Measurements from ENCODE around the gene ZNF714. TPM values are rescaled to one million over a fixed set of nuclear protein-coding genes. Genes with fewer than 3 reads are reported as not detected.
A peak's percentile ranks its signal among the peaks of the same experiment; 100 is the strongest.
"Not testable (repeated sequence)": the region's sequence is repeated elsewhere in the genome, so short reads cannot be mapped to it uniquely, and the experiment has no call there.

The ZNF714 gene
- total RNA-seq, 1 experiment from 2014 or later, result 44.9 TPM

DNA sequence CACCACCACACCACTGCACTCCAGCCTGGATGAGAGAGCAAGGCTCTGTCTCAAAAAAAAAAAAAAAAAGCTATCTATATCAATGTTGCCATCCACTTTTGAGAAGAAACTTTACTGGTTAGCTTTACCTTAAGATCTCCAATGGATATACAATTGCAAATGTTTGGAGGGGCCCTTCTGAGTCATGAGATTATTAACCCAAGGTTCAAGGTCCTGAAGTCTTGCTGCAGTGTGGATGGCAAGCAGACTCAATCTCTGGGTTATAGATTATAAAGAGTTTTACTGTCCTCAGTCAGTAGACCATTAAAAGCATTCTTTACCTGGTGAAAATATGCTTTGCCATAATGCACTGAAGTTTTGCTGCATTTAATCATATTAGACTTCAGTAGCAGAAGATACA lies 56.1 kb downstream of the ZNF714 start:
- Histone ChIP-seq H3K4me3 (ENCODE audit: low read length) (no peak overlapping the region), H3K9me3 (ENCODE audit: low read length) (no peaks in the 10 kb centered on the region), H3K79me2 (ENCODE audit: low read length) (peaks cover 13% of the 10 kb centered on the region), H3K27me3 (ENCODE audit: low read length) (no peaks in the 10 kb centered on the region), H2AFZ (ENCODE audit: low read length) (no peak overlapping the region), H3K4me1 (ENCODE audit: low read length) (peaks cover 11% of the 10 kb centered on the region), H3K9me2 (replicated peaks; ENCODE audit: insufficient read depth, low read length) (no peaks in the 10 kb centered on the region), H3K9ac (ENCODE audit: low read length) (no peak overlapping the region), H3K36me3 (ENCODE audit: insufficient read depth, low read length) (peaks cover under 1% of the 10 kb centered on the region), H3K4me2 (ENCODE audit: low read depth, low read length, poor library complexity, severe bottlenecking) (no peak overlapping the region), H3K27ac (ENCODE audit: low read length) (no peak overlapping the region), H4K20me1 (ENCODE audit: insufficient read depth, low read depth, low read length) (no peaks in the 10 kb centered on the region)
- DNase-seq, result no peak

DNA sequence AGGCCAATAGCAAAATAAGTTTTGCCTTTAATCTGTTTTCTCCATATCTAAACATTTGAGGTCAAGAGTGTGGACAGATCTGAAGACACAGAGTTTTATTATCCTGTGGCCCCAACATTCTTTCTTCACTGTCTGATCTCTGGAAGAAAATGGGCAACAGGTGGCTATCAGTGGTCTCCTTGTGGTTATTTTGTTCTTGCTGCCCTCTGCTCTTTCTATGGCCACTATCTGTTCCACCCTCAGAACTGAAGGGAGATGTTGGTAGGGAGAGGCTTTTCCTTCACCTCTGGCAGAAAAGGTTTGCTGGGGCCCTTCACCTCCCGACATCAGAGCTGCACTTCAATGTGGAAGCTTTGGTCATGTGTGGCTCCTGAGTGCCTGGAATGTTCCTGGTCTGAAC lies 59.0 kb downstream of the ZNF714 start:
- not testable (repeated sequence) for H3K9me3 ChIP-seq (ENCODE audit: low read length); H3K4me2 ChIP-seq (ENCODE audit: low read depth, low read length, poor library complexity, severe bottlenecking); H3K9me2 ChIP-seq (replicated peaks; ENCODE audit: insufficient read depth, low read length); H3K27ac ChIP-seq (ENCODE audit: low read length); H3K4me3 ChIP-seq (ENCODE audit: low read length); H4K20me1 ChIP-seq (ENCODE audit: insufficient read depth, low read depth, low read length); H3K9ac ChIP-seq (ENCODE audit: low read length); DNase-seq; H3K27me3 ChIP-seq (ENCODE audit: low read length)
- 0 out of 2 replicates have a peak overlapping the region, but pooled peaks have one; percentile 46 for H2AFZ ChIP-seq (ENCODE audit: low read length)
- peaks cover 12% of the 10 kb centered on the region for H3K4me1 ChIP-seq (ENCODE audit: low read length)
- H3K36me3 ChIP-seq (ENCODE audit: insufficient read depth, low read length), result peaks cover 27% of the 10 kb centered on the region
- peaks cover 38% of the 10 kb centered on the region for H3K79me2 ChIP-seq (ENCODE audit: low read length)

DNA sequence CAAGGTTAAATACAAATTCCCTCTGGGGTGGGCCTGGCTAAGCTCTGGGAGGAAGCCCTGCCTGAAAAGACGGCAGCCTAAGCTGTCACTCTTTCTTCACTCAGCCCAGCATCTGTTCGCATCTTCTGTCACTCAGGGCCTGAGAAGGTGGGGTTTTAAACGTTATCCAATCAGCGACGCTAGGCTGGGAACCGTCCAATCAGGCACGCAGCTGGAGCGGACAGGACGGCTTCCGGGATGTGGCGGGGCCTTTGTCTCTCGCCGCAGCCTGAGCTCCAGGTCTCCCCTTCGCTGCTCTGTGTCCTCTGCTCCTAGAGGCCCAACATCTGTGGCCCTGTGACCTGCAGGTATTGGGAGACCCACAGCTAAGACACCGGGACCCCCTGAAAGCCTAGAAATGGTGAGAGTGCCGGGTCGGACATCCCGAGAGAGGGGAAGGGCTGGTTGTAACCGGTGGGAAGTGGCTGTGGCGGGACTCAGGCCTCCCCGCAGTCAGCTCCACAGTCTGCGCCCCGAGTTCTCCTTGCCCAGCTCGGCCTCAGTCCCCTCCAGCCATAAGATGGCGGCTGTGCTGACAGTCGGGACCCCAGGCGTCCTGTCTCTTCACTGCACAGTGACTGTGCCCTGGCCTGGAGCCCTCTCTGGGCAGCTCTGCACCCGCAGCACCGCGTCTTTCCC lies 59.9 kb downstream of the ZNF714 start, which contains the start of gene ZNF431:
TSS of gene ZNF431 (plus strand) at position 254 of the 678 bp plus-strand sequence. CDS start at position 398, 144 bp downstream.
- Histone ChIP-seq H3K9me2 (replicated peaks; ENCODE audit: insufficient read depth, low read length) (no peaks in the 10 kb centered on the region), H2AFZ (ENCODE audit: low read length) (0 out of 2 replicates have a peak within 1 kb of the TSS, but pooled peaks have one; percentile 46), H3K9me3 (ENCODE audit: low read length) (0 out of 2 replicates have a peak, but pooled peaks cover under 1% of the 10 kb centered on the region), H3K4me1 (ENCODE audit: low read length) (peaks cover 12% of the 10 kb centered on the region), H3K9ac (ENCODE audit: low read length) (peak within 1 kb of the TSS; percentile 93), H4K20me1 (ENCODE audit: insufficient read depth, low read depth, low read length) (no peaks in the 10 kb centered on the region), H3K27ac (ENCODE audit: low read length) (peak within 1 kb of the TSS; percentile 35; the same call in 1 of the 2 replicates), H3K36me3 (ENCODE audit: insufficient read depth, low read length) (peaks cover 35% of the 10 kb centered on the region), H3K4me3 (ENCODE audit: low read length) (peak within 1 kb of the TSS; percentile 94), H3K4me2 (ENCODE audit: low read depth, low read length, poor library complexity, severe bottlenecking) (peak within 1 kb of the TSS; percentile 67), H3K79me2 (ENCODE audit: low read length) (peaks cover 46% of the 10 kb centered on the region), H3K27me3 (ENCODE audit: low read length) (no peaks in the 10 kb centered on the region)
- peak; percentile 99 for DNase-seq

DNA sequence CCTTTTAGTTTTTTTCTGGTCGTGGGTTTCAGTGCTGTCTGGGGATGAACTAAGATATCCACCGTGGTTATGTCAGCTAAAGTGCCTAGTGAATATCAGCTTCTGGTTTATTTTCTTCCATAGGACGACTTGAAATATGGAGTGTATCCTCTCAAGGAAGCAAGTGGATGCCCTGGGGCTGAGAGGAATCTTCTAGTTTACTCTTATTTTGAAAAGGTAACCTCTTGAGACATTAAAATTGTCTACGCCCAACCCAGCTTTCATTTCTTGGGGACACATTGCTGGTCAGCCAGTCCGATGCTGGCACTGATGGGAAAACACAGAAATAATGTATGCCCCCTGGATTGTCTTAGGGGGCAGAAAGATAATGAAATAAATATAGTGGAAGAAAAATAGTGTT lies 61.4 kb downstream of the ZNF714 start:
- H3K79me2 ChIP-seq (ENCODE audit: low read length), result peaks cover 60% of the 10 kb centered on the region
- H3K9me3 ChIP-seq (ENCODE audit: low read length), result 0 out of 2 replicates have a peak, but pooled peaks cover 4% of the 10 kb centered on the region
- H3K4me2 ChIP-seq (ENCODE audit: low read depth, low read length, poor library complexity, severe bottlenecking), result peak overlapping the region; percentile 67
- 0 out of 2 replicates have a peak overlapping the region, but pooled peaks have one; percentile 94 for H3K4me3 ChIP-seq (ENCODE audit: low read length)
- no peak overlapping the region for H3K9ac ChIP-seq (ENCODE audit: low read length)
- no peaks in the 10 kb centered on the region for H4K20me1 ChIP-seq (ENCODE audit: insufficient read depth, low read depth, low read length)
- H3K27ac ChIP-seq (ENCODE audit: low read length), result no peak overlapping the region
- peaks cover 12% of the 10 kb centered on the region for H3K4me1 ChIP-seq (ENCODE audit: low read length)
- H2AFZ ChIP-seq (ENCODE audit: low read length), result no peak overlapping the region
- H3K9me2 ChIP-seq (replicated peaks; ENCODE audit: insufficient read depth, low read length), result no peaks in the 10 kb centered on the region
- H3K27me3 ChIP-seq (ENCODE audit: low read length), result no peaks in the 10 kb centered on the region
- peaks cover 50% of the 10 kb centered on the region for H3K36me3 ChIP-seq (ENCODE audit: insufficient read depth, low read length)
- no peak for DNase-seq

DNA sequence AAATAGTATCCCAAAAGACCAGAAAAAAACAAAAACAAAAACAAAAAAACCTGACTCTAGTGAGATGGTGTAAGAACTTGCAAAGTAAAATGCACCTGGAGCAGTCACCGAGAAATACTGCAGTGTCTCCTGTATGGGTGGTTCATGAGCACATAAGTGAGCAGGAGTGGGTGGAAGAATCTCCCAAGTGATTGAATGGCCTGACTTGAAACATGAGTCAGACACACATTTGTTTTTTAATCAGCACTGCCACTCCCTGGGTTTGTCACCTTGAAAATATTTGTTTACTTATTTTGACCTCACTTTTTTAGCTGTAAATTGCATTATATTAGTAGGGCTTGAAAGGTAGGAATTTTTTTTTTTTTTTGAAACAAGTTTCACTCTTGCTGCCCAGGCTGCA lies 61.9 kb downstream of the ZNF714 start:
- Histone ChIP-seq H2AFZ (ENCODE audit: low read length) (no peak overlapping the region), H3K36me3 (ENCODE audit: insufficient read depth, low read length) (peaks cover 54% of the 10 kb centered on the region), H3K27me3 (ENCODE audit: low read length) (no peaks in the 10 kb centered on the region), H3K9me2 (replicated peaks; ENCODE audit: insufficient read depth, low read length) (no peaks in the 10 kb centered on the region), H3K9ac (ENCODE audit: low read length) (no peak overlapping the region), H3K9me3 (ENCODE audit: low read length) (0 out of 2 replicates have a peak, but pooled peaks cover 4% of the 10 kb centered on the region), H3K27ac (ENCODE audit: low read length) (no peak overlapping the region), H3K4me3 (ENCODE audit: low read length) (0 out of 2 replicates have a peak overlapping the region, but pooled peaks have one; percentile 94), H3K79me2 (ENCODE audit: low read length) (peaks cover 64% of the 10 kb centered on the region), H3K4me2 (ENCODE audit: low read depth, low read length, poor library complexity, severe bottlenecking) (peak overlapping the region; percentile 67), H3K4me1 (ENCODE audit: low read length) (peaks cover 12% of the 10 kb centered on the region), H4K20me1 (ENCODE audit: insufficient read depth, low read depth, low read length) (no peaks in the 10 kb centered on the region)
- DNase-seq, result no peak

DNA sequence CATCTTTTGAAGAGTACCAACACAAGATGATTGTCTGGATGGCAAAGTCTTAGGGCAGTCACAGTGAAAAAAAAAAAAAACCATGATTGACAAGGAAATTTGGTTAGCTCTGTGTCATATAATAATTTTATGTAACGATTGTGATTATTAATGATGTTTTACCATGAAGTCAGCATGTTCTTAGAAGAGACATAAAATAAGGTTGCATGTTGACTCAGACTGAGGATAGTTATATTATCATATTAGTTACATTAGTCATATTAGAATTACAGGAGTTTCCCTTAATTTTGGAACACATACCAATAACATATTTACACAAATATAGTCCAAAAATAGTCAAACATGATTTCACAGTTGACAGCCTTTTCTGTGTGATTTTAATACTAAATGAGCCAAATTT lies 65.5 kb downstream of the ZNF714 start:
- H2AFZ ChIP-seq (ENCODE audit: low read length), result no peak overlapping the region
- H3K27ac ChIP-seq (ENCODE audit: low read length), result no peak overlapping the region
- peaks cover 94% of the 10 kb centered on the region for H3K79me2 ChIP-seq (ENCODE audit: low read length)
- H3K27me3 ChIP-seq (ENCODE audit: low read length), result no peaks in the 10 kb centered on the region
- DNase-seq, result no peak
- peaks cover 6% of the 10 kb centered on the region; the same call in 1 of the 2 replicates for H3K9me3 ChIP-seq (ENCODE audit: low read length)
- H3K36me3 ChIP-seq (ENCODE audit: insufficient read depth, low read length), result peaks cover 90% of the 10 kb centered on the region
- H3K4me2 ChIP-seq (ENCODE audit: low read depth, low read length, poor library complexity, severe bottlenecking), result no peak overlapping the region
- no peaks in the 10 kb centered on the region for H4K20me1 ChIP-seq (ENCODE audit: insufficient read depth, low read depth, low read length)
- H3K9ac ChIP-seq (ENCODE audit: low read length), result no peak overlapping the region
- H3K4me1 ChIP-seq (ENCODE audit: low read length), result peaks cover 6% of the 10 kb centered on the region
- no peak overlapping the region for H3K4me3 ChIP-seq (ENCODE audit: low read length)
- no peaks in the 10 kb centered on the region for H3K9me2 ChIP-seq (replicated peaks; ENCODE audit: insufficient read depth, low read length)

DNA sequence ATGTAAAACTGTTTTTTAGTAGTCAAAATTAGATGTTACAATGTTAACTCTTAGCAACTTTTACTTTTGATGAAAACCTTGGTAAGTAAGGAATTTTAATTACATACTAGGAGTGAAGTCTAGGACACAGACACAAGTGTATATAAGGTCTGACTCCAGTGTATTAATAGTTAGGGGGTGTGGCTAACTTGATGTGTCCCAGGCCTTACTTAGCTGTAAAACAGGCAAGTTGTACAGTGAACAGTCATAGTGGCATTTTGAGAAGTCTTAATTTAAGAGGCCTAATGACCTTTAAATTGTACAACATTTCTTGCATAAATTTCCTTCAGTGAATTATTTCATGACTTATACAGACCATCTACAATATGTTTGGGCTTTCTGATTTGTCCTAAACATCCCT lies 66.7 kb downstream of the ZNF714 start:
- Histone ChIP-seq H3K79me2 (ENCODE audit: low read length) (peaks cover 94% of the 10 kb centered on the region), H3K4me2 (ENCODE audit: low read depth, low read length, poor library complexity, severe bottlenecking) (no peak overlapping the region), H2AFZ (ENCODE audit: low read length) (no peak overlapping the region), H3K9me2 (replicated peaks; ENCODE audit: insufficient read depth, low read length) (no peaks in the 10 kb centered on the region), H3K9ac (ENCODE audit: low read length) (no peak overlapping the region), H3K4me1 (ENCODE audit: low read length) (no peaks in the 10 kb centered on the region), H3K36me3 (ENCODE audit: insufficient read depth, low read length) (peaks cover 91% of the 10 kb centered on the region), H3K9me3 (ENCODE audit: low read length) (peaks cover 9% of the 10 kb centered on the region; the same call in 1 of the 2 replicates), H3K4me3 (ENCODE audit: low read length) (no peak overlapping the region), H3K27ac (ENCODE audit: low read length) (no peak overlapping the region), H4K20me1 (ENCODE audit: insufficient read depth, low read depth, low read length) (no peaks in the 10 kb centered on the region), H3K27me3 (ENCODE audit: low read length) (no peaks in the 10 kb centered on the region)
- no peak for DNase-seq

DNA sequence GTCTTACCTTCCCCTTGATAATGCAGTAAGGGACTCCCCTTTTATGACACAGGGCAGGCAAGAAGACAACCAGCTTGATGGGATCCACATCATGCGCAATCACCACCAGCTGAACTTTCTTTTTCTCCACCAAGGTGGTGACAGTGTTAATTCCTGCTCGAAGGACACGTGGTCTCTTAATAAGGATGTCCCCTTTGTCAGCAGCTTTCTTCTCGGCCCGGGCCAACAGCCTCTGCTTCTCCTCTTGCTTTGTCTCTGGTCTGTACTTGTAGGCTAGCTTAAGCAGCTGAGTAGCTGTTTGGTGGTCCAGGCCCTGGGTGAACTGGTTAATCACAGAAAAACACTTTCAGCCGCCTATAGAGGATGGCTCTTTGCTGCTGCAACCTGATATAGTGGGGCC lies 67.9 kb downstream of the ZNF714 start:
- Histone ChIP-seq H3K27me3 (ENCODE audit: low read length) (no peaks in the 10 kb centered on the region), H3K4me1 (ENCODE audit: low read length) (no peaks in the 10 kb centered on the region), H4K20me1 (ENCODE audit: insufficient read depth, low read depth, low read length) (no peaks in the 10 kb centered on the region), H3K27ac (ENCODE audit: low read length) (no peak overlapping the region), H2AFZ (ENCODE audit: low read length) (no peak overlapping the region), H3K9me3 (ENCODE audit: low read length) (peaks cover 9% of the 10 kb centered on the region; the same call in 1 of the 2 replicates), H3K4me2 (ENCODE audit: low read depth, low read length, poor library complexity, severe bottlenecking) (no peak overlapping the region), H3K4me3 (ENCODE audit: low read length) (no peak overlapping the region), H3K9ac (ENCODE audit: low read length) (no peak overlapping the region), H3K9me2 (replicated peaks; ENCODE audit: insufficient read depth, low read length) (no peaks in the 10 kb centered on the region), H3K36me3 (ENCODE audit: insufficient read depth, low read length) (peaks cover 79% of the 10 kb centered on the region), H3K79me2 (ENCODE audit: low read length) (peaks cover 85% of the 10 kb centered on the region)
- DNase-seq, result no peak
